GM12878 (cell line): ENCODE measurements around the gene CDK5RAP1. TPM values are rescaled to one million over a fixed set of nuclear protein-coding genes. Genes with fewer than 3 reads are reported as not detected.

Experiments
- ATAC-seq: fragments of 200-7000 bp; cut with Tn5 transposase; 3 replicates; pipeline ENCODE4 v1.9.1; 2020; ENCODE audit warnings: mild to moderate bottlenecking, moderate library complexity
- BruUV-seq: library from RNA; stranded (reverse); fragments of 400-500 nt; replicated peaks from 2 replicates; lab custom pipeline; 2021; lab: Mats Ljungman, UMichigan
- CTCF ChIA-PET: fragments of 300-600 bp; sonication (Branson Sonifier 250); formaldehyde crosslinking; extraction: SDS; loops from one replicate; lab custom pipeline; 2021; ENCODE audit warnings: inconsistent platforms; lab: Yijun Ruan, JAX
- POLR2A ChIA-PET: fragments of 350-600 bp; formaldehyde crosslinking; extraction: SDS; loops from one replicate; lab custom pipeline; 2021; ENCODE audit warnings: inconsistent platforms; lab: Charles Lee
- RAD21 ChIA-PET: fragments of 300-600 bp; sonication (Branson Sonifier 250); formaldehyde crosslinking; loops from one replicate; lab custom pipeline; 2023; ENCODE audit warnings: antibody characterized with exemption; ENCODE audit not compliant: unreplicated experiment; lab: Charles Lee
- SMC1A ChIA-PET: fragments of 300-600 bp; sonication (Branson Sonifier 250); formaldehyde crosslinking; loops from one replicate; lab custom pipeline; 2023; ENCODE audit not compliant: unreplicated experiment, uncharacterized antibody; lab: Charles Lee
- DNase-seq: peaks from one replicate; pipeline ENCODE4 v3.0.0-alpha.2; 2011; ENCODE audit warnings: low read depth, low spot score
- FAIRE-seq: peaks from 3 replicates; lab custom pipeline; 2011; peaks lifted over from hg19 to GRCh38; lab: Jason Lieb, UNC
- H2AFZ ChIP-seq: 2 replicates; pipeline ENCODE4 v1.6.0; 2011; ENCODE audit warnings: low read depth, low read length, control low read depth; ENCODE audit not compliant: control insufficient read depth
- H3K27ac ChIP-seq: 2 replicates; pipeline ENCODE4 v1.5.1; 2011; ENCODE audit warnings: control low read depth; ENCODE audit not compliant: control insufficient read depth, insufficient read depth
- H3K27me3 ChIP-seq, 2 experiments: replicated peaks in 1 of 2; 2 replicates each; pipeline versions ENCODE4 v1.6.0 to v1.6.1; 2011; ENCODE audit warnings: low read length in 1 of 2; ENCODE audit not compliant: control insufficient read depth in 2 of 2, insufficient read depth in 2 of 2
- H3K36me3 ChIP-seq, 2 experiments: 2 replicates each; pipeline ENCODE4 v1.5.1; 2011; ENCODE audit warnings: low read length in 1 of 2; ENCODE audit not compliant: control insufficient read depth in 2 of 2, insufficient read depth in 2 of 2
- H3K4me1 ChIP-seq: 2 replicates; pipeline ENCODE4 v1.6.1; 2011; ENCODE audit warnings: mild to moderate bottlenecking, low read length, moderate library complexity, mixed read lengths; ENCODE audit not compliant: control insufficient read depth, insufficient read depth
- H3K4me2 ChIP-seq: 2 replicates; pipeline ENCODE4 v1.6.0; 2011; ENCODE audit warnings: control low read depth; ENCODE audit not compliant: control insufficient read depth, insufficient read depth
- H3K4me3 ChIP-seq: fragments of 200-600 bp; sonication (generic); 2 replicates; pipeline ENCODE4 v1.5.1; 2016
- H3K79me2 ChIP-seq: 2 replicates; pipeline ENCODE4 v1.6.0; 2011; ENCODE audit warnings: low read length; ENCODE audit not compliant: control insufficient read depth, insufficient read depth
- H3K9ac ChIP-seq: 2 replicates; pipeline ENCODE4 v1.8.0; 2011; ENCODE audit warnings: low read length, control low read depth, mixed read lengths; ENCODE audit not compliant: control insufficient read depth, insufficient read depth
- H3K9me3 ChIP-seq: replicated peaks from 3 replicates; pipeline ENCODE4 v1.5.1; 2011; ENCODE audit warnings: mild to moderate bottlenecking, low read length; ENCODE audit not compliant: control insufficient read depth, insufficient read depth
- H4K20me1 ChIP-seq: 2 replicates; pipeline ENCODE4 v1.6.0; 2011; ENCODE audit not compliant: control insufficient read depth, insufficient read depth
- BACH1 ChIP-seq: fragments of 450-650 bp; IDR thresholded peaks from 2 replicates; pipeline ENCODE4 v1.6.1; 2017; ENCODE audit warnings: mild to moderate bottlenecking, borderline replicate concordance
- CUX1 ChIP-seq: IDR thresholded peaks from 2 replicates; pipeline ENCODE4 v1.6.1; 2012; ENCODE audit warnings: improper control_type of control experiment, low read depth, low read length; ENCODE audit not compliant: insufficient replicate concordance
- FOXK2 ChIP-seq: fragments of 450-650 bp; IDR thresholded peaks from 2 replicates; pipeline ENCODE4 v1.6.1; 2017; ENCODE audit warnings: mild to moderate bottlenecking, moderate library complexity
- GATAD2B ChIP-seq: fragments of 450-650 bp; conservative IDR thresholded peaks from 2 replicates; pipeline ENCODE4 v1.6.1; 2017; ENCODE audit warnings: low read depth, mild to moderate bottlenecking, moderate library complexity
- HDAC2 ChIP-seq: fragments of 200-600 bp; sonication (generic); IDR thresholded peaks from 2 replicates; pipeline ENCODE4 v1.6.1; 2017
- HDAC6 ChIP-seq: fragments of 200-600 bp; sonication (generic); IDR thresholded peaks from one replicate; pipeline ENCODE4 v1.8.0; 2017; ENCODE audit warnings: antibody characterized with exemption; ENCODE audit not compliant: unreplicated experiment
- POLR2A ChIP-seq: IDR thresholded peaks from 2 replicates; pipeline ENCODE4 v1.6.1; 2011; ENCODE audit warnings: low read depth, mild to moderate bottlenecking, low read length
- RAD51 ChIP-seq: fragments of 450-650 bp; IDR thresholded peaks from 2 replicates; pipeline ENCODE4 v1.6.1; 2016; ENCODE audit warnings: moderate library complexity, mild to moderate bottlenecking, inconsistent platforms
- WRNIP1 ChIP-seq: IDR thresholded peaks from 2 replicates; pipeline ENCODE4 v1.6.1; 2011; ENCODE audit warnings: low read depth, low read length, improper control_type of control experiment, borderline replicate concordance
- WGBS: methylation state at CpG from one replicate; pipeline ENCODE4 v1.1.6; 2016; ENCODE audit warnings: low lambda C conversion rate; ENCODE audit not compliant: insufficient replicate concordance, insufficient coverage; ENCODE audit errors: missing lambda C conversion rate; 5-methylcytosine and 5-hydroxymethylcytosine counted together
- in situ Hi-C: fragments of 300-500 bp; cut with MboI; formaldehyde crosslinking; loops from 9 replicates; pipeline ENCODE4 v1.14.3; 2018; ENCODE audit warnings: mixed read lengths
- intact Hi-C: fragments of 100-400 bp; cut with micrococcal nuclease; formaldehyde crosslinking; loops from one replicate; pipeline ENCODE4 v1.14.2; 2022; ENCODE audit not compliant: unreplicated experiment
- polyA plus RNA-seq, 11 experiments: library from polyadenylated mRNA; depleted of rRNA in 4 of 11; unstranded in 6 of 11; stranded (reverse) in 5 of 11; fragments of >200 nt; fragmentation: Nextera tagmentation in 4 of 11; fragmentation: Illumina TruSeq in 1 of 11; extraction: Ambion mirVana in 4 of 11; extraction: Trizol in 1 of 11; gene quantifications; 1 replicate in 1 of 11; 2 replicates in 10 of 11; pipeline versions ENCODE4 v1.2.1 to v1.2.3, GENCODE V29; 2011 to 2016; ENCODE audit warnings: inconsistent platforms in 2 of 11, missing spikeins in 2 of 11, low read depth in 1 of 11
- total RNA-seq, 4 experiments: library from RNA; depleted of rRNA in 3 of 4; stranded (reverse); fragments of >200 nt in 3 of 4; fragmentation: Illumina TruSeq in 1 of 4; extraction: Trizol in 1 of 4; gene quantifications; 2 replicates each; pipeline versions ENCODE4 v1.2.1 to v1.2.3, GENCODE V29; 2013 to 2021

CDK5RAP1 gene
- total and polyA plus RNA-seq, 10 of the 15 experiments (the other 5 are each of a cell fraction or from before 2014, with no cell fraction given) = 30.4 to 67.6 (median 38.8) TPM

DNA sequence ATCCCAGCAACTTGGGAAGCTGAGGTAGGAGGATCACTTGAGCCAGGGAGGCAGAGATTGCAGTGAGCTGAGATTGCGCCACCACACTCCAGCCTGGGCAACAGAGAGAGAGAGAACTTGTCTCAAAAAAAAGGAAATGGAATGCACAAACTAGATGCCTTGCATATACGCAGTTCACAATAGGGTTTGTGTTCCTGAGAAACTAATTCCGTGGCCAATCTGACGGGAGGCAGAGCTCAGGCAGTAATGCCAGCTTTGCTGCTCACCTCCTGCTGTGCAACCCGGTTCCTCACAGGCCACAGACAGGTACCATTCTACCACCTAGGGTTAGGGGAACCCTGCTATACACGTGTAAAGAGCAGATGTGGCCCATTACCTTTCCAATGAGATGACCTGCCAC, 1.4 kb downstream of the CDK5RAP1 start:
- H3K9ac ChIP-seq = peak overlapping the region; percentile 70; the same call in 1 of the 2 replicates
- in situ Hi-C loops (no loop called here), intact Hi-C loops (no loop called here)
- SMC1A ChIA-PET = interaction anchor here (1.7 kb wide), 1 partner anchor 28 kb away, joined by 4 read pairs; no protein-coding TSS in a partner anchor
- H3K4me2 ChIP-seq = peak overlapping the region; percentile 86
- H3K9me3 ChIP-seq = no peaks in the 10 kb centered on the region
- DNase-seq (no peak), ATAC-seq (no peak), FAIRE-seq (no peak)
- CTCF ChIA-PET = interaction anchor here (0.7 to 2.3 kb wide), 2 partner anchors 31 to 267 kb away, joined by 3 to 10 read pairs; partner anchors contain the start of gene ACTL10
- RAD21 ChIA-PET = no interaction called here
- BruUV-seq = no TSS peak
- peak overlapping the region; percentile 80 for H3K4me3 ChIP-seq
- POLR2A ChIA-PET = no interaction called here
- 65% methylated on average over 6 of the region's 6 CpGs for WGBS
- H2AFZ ChIP-seq = no peak overlapping the region
- H3K27ac ChIP-seq = no peak overlapping the region
- H4K20me1 ChIP-seq = peaks cover 3% of the 10 kb centered on the region; the same call in 1 of the 2 replicates
- H3K27me3 ChIP-seq = no peaks in the 10 kb centered on the region
- no peaks in the 10 kb centered on the region; a peak in 2 of 4 replicates for H3K36me3 ChIP-seq
- peaks cover 10% of the 10 kb centered on the region for H3K4me1 ChIP-seq
- TF ChIP-seq GATAD2B (no peak), HDAC2 (no peak), WRNIP1 (no peak), RAD51 (no peak), FOXK2 (no peak), HDAC6 (no peak), POLR2A (no peak), CUX1 (no peak), BACH1 (no peak)
- H3K79me2 ChIP-seq = peaks cover 32% of the 10 kb centered on the region
